ENCODE measurements around the gene SMARCD3.

SMARCD3 gene

DNA sequence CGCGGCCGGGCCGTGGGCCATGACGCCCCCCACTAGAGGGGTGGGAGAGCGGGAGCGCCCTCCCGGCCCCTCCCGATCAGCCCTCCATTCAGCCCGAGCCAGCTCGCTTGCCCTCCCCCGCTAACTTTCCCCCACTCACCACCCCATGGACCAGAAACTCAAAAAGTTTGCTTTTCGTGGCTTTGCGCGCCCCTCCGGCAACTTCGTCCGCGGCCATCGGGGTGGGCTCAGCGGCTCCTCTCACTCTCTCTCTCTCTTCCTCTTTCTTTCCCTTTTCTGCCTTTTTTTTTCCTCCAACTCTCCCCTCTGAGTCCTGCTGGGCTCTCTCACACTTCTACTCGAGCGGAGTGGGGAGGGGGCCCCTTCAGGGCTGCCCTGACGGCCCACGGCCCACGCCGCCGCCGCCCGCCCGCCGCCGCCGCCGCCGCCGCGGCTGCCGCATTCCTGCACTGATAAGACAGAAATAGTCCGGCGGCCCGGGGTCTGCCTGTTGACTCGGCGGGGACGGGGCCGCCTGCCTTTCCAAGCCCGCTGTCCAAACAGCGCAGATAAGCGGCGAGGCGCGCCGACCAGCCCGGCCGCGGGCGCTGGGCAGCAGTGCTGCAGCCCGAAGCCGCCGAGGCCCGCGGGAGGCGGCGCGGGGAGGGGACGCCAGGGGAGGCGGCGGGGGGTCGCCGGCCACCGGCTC is at the start of gene SMARCD3:
Gene SMARCD3 (minus strand): TSS at position 349 of the 688 bp plus-strand sequence. CDS start 132 bp downstream, at position 217.
- DNase-seq (ENCODE audit: low read depth in 3 of 3) = no peak

DNA sequence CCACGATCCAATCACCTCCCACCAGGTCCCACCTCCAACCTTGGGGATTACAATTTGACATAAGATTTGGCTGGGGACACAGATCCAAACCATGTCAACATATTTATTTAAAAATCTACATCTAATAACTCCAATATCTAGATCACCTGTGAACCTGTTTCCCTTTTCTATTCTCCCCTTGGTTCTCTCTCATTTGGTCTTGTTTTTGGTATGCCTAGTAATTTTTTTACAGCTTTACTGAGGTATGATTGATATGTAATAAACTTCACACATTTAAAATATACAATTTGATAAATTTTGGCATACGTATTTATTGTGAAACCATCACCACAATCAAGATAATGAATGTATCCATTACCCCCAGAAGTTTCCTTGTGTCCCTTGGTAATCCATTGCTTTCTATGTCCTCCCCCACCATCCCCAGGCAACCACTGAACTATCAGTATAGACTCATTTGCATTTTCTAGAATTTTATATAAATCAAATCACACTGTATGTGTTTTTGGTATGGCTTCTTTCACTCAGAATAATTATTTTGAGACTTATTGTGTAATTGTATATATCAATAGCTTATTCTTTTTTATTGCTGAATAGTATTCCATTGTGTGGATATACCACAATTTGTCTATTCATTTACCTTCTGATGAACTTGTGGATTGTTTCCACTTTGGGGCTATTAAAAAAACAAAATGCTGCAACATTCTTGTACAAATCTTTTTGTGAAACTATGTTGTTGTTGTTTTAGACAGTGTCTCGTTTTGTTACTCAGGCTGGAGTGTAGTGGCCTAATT is 47.9 kb upstream of the SMARCD3 start:
- no peak for DNase-seq (ENCODE audit: low read depth in 3 of 3)

DNA sequence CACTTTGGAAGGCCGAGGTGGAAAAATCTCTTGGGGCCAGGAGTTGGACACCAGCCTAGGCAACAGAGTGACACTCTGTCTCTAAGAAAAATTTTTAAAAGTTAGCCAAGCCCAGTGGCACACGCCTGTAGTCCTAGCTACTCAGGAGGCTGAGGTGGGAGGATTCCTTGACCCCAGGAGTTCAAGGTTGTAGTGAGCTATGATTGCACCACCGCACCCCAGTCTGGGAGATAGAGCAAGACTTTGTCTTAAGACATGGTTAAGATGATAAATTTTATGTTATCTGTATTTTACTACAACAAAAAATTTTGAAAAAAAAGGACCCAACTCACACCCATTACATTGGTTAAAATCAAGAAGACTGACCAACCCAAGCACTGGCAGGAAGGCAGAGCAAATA is 44.4 kb upstream of the SMARCD3 start:
- no peak for DNase-seq (ENCODE audit: low read depth in 3 of 3)

DNA sequence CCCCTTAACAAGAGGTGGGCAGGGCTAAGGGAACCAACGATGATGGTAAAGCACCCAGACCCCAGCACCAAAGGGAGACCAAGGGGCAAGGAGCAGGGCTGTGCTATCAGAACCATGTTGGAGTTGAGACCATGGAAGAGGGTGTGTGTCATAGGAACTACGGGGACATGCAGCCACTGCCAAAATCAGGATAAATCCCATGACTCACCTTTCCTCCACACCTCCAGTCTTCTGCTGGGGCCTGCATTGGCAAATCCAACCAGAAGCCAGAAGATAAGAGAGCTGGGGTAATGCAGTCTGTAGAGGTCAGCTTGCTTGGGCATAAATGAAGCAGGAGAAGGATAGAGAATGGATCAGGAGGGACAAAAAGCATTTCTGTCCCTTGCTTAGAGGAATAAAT is 42.7 kb upstream of the SMARCD3 start:
- no peak for DNase-seq (ENCODE audit: low read depth in 3 of 3)

DNA sequence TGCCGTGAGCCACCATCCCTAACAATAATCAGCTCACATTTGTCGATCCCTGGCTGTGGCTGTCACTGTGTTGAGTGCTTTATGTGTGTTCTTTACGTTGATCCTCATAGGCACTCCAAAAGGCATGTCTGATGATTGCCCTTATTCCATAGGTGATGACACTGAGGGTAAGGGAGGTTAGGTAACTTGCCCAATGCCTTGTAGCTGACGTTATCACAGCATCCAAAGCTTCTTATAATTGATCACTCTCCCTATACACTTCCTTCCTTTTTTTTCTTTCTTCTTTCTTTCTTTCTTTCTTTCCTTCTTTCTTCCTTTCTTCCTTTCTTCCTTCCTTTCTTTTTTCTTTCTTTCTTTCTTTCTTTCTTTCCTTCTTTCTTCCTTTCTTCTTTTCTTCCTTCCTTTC is 41.9 kb upstream of the SMARCD3 start:
- DNase-seq (ENCODE audit: low read depth in 3 of 3) = no peak

DNA sequence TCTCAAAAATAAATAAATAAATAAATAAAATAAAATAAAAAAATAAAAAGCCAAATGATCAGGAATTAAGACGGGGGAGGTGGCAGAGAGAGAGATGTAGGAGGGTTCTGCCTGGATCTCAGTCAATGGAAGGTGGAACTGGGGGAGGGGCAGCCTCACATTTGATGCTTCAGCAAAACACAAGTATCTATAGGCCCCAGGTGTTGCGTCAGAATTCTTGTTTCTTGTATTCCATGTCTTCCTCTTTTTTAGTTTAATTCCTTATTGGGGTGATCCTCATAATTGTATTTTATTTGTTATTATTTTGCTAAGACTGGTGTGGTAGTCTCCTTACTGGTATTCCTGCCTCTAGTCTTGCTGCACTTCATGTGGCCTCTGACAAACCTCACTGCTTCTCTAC is 41.4 kb upstream of the SMARCD3 start:
- DNase-seq (ENCODE audit: low read depth in 3 of 3) = no peak

DNA sequence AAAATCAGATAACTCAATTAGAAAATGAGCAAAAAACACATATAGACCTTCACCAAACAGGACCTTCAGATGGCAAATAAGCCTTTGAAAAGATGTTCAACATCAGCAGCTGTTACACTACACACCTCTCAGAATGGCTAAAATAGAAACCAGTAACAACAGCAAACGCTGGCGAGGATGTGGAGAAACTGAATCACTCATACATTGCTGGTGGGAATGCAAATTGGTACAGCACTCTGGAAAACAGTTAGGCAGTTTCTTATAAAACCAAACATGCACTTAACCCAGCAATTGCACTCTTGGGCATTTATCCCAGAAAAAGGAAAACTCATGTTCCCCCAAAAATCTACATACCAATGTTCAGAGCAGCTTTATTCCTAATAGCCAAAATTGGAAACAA is 37.7 kb upstream of the SMARCD3 start:
- no peak for DNase-seq (ENCODE audit: low read depth in 3 of 3)

DNA sequence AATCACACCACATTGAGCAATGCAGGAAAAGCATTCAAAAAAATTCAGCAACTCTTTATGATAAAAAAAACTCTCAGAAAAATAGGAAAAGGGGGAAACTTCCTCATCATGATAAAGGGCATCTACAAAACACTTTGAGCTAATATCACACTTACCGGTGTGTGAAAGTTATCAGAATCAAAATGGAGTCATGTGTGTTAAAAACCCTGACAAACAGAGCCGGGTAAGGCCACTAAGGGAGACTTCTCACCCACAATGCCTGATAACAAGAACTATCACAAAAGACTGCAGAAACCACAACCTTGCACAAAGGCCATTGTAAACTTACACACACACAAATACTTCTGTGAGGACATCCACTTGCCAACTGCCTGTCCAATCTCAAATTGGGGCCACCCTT is 34.8 kb upstream of the SMARCD3 start:
- DNase-seq (ENCODE audit: low read depth in 3 of 3) = no peak

DNA sequence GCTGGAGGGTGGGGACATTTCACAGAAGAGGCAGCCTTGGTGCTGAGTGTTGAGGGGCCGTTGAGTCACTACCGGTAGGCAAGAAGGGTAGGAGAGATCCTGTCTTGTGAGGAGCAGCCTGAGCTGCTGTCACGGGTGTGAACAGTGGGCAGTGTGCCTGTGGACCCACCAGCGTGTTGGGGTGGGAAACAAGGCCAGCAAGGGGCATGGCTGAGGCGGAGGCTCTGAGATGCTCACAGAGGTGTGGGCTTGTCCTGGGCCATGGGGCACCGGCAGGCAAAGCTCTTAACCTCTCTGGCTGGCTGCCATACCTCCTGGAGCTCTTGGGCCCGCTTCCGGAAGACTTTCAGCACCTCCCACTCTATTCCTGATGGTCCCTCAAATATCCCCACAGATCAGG is 33.6 kb upstream of the SMARCD3 start:
- DNase-seq (ENCODE audit: low read depth in 3 of 3) = no peak

DNA sequence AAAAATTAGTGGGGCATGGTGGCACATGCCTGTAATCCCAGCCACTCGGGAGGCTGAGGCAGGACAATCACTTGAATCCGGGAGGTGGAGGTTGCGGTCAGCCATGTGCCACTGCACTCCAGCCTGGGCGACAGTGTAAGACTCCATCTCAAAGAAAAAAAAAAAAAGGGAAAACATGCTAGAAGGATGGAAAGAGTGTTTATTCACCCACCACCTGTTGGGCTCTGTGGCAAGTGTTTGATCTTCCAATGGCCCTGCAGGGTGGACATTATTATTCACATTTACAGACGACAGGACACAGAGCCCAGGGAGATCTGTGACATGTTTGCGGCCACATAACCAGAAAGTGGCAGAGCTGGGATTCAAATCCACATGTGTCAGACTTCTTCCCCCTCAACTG is 33.2 kb upstream of the SMARCD3 start:
- no peak for DNase-seq (ENCODE audit: low read depth in 3 of 3)

DNA sequence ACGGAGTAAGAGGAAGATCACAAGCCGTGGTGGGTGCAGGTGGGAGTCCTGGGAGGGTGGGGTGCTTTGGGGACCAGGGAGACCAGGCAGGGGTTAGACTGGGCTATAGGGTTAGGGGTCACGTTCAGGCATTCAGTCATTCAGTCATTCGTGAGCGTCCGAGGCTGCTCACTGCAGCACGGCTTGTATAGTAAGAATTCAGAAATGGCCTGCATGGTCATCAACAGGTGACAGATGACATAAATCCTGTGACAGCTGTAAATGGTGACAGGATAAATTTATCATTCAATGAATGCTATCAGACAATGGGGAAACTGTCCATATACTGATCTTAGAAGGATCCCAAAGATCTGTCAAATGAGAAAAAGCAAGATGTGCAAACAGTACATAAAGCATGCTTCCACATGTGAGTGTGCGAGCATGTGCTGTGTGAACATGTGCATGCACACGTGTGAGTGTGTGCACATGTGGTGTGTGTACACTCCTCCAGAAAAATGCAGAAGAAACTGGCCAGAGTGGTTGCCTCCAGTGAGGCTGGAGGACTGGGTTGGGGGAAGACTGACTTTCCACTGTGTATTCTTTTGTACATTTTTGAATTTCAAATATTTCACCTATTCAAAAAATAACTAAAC is 32.0 kb upstream of the SMARCD3 start:
- DNase-seq (ENCODE audit: low read depth in 3 of 3) = no peak

DNA sequence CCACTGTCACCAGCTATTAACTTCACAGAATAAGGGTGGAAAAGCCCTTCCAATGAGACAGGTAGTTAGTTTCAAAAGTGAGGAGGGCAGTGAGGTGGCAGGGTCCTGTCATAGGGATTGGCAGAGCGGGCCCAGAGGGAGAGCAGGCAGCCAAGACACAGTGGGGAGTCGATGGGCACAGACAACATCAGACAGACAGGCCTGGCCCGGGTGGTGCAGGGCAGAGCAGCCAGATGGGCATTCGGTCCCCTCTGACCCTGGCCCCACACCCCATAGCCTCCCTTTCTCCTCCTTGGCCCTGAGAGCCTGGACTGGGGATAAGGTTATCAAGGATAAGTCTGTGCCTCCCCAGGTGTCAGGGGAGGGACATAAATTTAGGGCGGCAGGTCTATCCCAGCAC is 31.4 kb upstream of the SMARCD3 start:
- no peak for DNase-seq (ENCODE audit: low read depth in 3 of 3)

DNA sequence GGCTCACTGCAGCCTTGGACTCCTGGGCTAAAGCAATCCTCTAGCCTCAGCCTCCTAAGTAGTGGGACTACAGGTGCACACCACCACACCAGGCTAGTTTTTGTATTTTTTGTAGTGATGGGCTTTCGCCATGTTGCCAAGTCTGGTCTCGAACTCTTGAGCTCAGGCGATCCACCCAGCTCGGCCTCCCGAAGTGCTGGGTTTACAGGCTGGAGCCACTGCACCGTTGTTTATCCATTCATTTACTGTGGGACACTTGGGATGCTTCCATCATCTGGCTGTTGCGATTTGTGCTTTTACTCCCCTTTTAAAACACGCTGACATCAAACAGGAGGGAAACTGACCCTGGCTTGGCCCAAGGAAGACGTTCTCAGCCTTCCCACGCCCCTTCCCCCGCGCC is 30.5 kb upstream of the SMARCD3 start:
- DNase-seq (ENCODE audit: low read depth in 3 of 3) = no peak

DNA sequence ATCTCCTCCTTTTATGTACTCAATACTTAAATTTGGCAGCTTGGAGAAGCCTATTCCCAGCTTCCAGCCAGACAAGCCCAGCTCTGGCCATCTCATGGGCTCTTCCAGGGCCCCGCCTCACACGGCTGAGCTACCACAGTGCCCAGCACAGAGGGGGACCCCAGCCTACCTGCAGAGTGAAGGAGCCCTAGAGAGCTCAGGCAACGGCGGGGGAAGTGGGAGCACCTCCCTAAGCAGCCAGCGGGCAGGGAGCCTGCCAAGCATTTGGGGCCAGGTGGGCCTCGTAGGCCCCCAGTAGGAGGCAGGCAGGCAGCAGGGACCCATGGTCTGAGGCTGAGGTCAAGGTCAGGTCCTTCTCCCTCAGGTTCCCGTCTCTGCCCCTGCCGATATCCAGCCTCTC is 29.1 kb upstream of the SMARCD3 start:
- no peak for DNase-seq (ENCODE audit: low read depth in 3 of 3)

DNA sequence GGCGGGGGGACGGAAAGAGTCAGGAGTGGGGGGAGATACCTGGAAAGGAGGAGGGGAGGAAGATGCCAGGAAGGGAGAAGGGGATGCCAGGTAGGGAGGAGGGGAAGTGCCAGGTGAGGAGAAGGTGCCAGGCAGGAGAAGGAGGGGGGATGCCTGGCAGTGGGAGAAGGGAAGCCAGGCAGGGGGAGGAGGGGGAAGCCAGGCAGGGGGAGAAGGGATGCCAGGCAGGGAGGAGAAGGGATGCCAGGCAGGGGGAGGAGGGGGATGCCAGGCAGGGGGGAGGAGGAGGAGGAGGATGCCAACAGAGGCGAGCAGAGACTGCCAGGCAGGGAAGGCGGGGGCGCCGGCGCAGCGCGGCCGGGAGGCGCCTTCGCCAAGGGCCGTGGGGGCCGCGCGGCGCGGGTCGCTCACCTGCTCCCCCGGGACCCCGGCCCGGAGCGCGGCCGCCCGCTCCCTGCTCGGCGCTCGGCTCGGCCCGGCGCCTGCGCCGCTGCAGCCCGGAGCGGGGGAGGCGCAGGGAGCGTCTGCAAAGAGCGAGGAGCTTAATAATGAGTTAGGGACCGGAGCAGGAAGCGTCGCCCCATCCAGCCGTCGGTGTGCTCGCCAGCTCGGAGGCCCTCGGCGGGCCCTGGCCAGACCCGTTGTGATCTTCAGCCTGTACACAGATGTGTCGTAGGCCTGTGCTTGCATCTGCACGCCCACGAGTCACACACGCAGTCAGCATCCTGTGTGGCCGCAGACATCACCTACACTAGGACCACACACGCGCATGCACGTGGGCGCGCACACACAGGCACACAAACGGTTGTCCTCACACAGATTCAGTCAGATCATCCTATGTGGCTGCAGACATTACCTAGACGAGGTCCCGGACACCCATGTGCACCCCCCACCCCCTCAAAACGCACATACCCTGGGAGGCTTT is 28.4 kb upstream of the SMARCD3 start:
- peak; percentile 24 to 59 (median 32) for DNase-seq (ENCODE audit: low read depth in 3 of 3)

DNA sequence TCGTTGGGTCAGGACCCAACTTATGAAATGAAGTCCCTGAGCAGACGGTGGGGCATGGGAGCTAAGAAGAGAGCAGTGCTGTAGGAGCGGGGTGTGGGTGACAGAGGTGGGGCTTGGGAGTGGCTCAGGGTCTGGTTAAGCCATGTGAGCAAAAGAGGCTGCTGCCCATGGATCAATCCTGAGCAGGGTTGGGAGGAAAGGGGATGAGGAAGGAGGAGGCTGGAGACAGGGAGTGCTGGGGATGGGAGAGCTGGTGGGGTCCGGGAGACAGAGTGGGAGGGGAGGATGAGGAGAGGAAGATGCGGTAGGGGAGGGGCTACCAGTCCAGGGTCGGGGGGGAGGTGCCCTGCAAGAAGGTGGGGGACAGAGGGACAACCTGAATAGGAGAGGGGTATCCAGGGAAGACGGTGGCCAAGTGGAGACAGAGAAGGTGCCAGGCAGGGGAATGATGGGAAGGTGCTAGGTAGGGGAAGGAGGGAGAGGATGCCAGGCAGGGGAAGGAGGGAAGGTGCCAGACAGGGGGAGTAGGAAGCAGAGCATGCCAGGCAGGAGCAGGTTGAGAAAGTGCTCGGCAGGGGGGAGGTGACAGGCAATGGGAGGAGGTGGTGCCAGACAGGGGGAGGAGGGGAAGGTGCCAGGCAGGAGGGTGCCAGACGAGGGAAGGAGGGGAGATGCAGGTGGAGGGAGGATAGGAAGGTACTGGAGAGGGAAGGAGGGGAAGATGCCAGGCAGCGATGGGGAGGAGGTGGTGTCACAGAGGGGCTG is 27.5 kb upstream of the SMARCD3 start:
- DNase-seq (ENCODE audit: low read depth in 3 of 3) = no peak

DNA sequence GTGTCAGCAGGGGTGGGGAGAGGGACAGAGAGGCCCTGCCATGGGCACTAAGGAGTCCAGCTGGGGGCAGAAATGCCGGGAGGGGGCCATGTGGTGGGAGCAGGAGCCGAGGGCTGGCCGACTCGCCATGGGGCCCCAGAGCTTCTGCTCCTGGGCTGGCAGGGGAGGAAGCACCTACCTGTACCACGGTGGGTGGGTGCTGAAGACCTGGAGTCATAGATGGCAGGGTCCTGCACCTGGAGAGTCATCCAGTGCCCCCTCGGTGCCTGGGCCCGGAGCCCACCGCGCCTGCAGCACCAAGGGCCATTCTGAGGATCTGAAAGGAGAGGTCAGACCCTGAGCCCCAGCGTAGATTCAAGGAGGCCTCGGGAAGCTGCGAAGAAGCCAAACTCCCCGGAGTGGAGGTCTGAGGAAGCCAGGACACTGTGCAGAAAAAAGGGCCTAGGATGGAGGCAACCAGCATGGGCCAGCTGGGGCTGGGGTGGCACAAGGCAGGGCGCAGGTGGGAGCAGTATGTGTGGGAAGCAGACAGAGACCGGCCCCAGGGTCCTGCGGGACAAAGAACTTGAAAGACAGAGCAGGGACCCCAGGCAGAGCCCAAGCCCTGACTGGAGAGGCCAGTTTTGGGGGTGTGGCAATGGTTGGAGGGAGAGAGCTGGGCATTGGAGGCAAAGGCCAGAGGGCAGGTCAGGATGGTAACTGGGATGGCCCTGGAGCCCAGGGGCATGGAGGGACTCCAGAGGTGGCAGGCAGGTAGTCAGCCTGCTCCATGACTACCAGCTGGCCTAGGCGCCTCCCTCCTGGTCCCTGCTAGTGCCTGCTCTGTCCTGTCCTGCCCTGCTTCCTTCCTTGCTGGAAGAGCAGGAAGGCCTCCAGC is 26.7 kb upstream of the SMARCD3 start:
- no peak for DNase-seq (ENCODE audit: low read depth in 3 of 3)

DNA sequence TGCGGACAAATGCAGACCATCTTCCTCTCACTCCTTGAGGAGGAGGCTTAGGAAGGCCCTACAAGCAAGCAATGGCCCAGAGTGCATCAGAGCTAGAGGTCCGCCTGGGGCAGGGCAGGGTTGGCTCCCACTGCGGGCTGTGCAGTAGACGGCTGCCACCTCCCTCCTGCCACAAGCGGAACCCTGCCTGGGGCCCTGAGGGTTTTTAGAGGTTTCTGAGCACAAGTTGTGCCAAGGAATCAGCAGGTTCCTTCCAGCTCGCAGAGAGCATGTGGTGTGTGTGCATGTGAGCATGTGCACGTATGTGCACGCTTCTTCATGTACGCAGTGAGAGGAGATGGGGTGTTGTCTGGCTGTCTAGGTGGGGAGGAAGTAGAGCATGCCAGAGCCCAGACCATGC is 25.9 kb upstream of the SMARCD3 start:
- DNase-seq (ENCODE audit: low read depth in 3 of 3) = no peak

DNA sequence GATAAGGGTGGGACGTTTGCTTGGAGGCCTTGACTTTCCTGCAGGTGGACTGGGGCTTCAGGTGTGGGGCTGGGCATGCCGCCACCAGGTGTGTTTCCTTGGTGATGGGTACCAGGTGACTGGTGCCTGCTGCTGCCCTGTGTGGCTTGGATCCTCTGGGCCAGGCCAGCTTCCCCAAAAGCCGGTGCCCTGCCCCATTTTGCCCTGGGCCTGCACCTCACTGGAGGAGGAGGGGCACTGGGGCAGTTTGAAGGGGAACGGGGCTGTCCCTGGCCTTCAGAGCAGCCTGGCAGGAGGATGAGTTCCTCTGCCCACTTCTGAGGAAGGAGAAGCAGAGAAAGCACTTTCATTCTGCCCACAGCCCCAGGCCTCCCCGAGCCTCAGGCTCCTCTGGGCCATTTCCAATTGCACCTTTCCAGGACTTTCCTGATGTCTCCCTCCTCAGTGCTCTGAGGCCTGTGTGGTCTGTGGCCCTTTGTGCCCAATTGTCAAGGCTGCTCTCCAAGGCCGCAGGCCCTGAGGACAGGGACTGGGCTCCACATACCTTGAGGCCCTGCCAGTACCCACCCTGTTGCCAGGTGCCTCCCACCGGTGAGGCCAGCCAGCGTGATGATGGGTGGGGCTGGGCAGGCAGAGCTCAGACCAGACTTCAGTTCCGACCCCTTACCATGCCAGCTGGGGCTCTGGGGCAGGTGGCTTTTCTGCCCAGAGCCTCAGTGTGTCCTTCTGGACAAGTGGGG is 25.3 kb upstream of the SMARCD3 start:
- no peak for DNase-seq (ENCODE audit: low read depth in 3 of 3)
